ENCODE data around the gene ST6GAL1. TPM values are rescaled to one million over a fixed set of nuclear protein-coding genes. Genes with fewer than 3 reads are reported as not detected.

The ST6GAL1 gene
- total and polyA plus RNA-seq, 4 experiments from 2014 or later: 165 to 232 (median 197) TPM

DNA sequence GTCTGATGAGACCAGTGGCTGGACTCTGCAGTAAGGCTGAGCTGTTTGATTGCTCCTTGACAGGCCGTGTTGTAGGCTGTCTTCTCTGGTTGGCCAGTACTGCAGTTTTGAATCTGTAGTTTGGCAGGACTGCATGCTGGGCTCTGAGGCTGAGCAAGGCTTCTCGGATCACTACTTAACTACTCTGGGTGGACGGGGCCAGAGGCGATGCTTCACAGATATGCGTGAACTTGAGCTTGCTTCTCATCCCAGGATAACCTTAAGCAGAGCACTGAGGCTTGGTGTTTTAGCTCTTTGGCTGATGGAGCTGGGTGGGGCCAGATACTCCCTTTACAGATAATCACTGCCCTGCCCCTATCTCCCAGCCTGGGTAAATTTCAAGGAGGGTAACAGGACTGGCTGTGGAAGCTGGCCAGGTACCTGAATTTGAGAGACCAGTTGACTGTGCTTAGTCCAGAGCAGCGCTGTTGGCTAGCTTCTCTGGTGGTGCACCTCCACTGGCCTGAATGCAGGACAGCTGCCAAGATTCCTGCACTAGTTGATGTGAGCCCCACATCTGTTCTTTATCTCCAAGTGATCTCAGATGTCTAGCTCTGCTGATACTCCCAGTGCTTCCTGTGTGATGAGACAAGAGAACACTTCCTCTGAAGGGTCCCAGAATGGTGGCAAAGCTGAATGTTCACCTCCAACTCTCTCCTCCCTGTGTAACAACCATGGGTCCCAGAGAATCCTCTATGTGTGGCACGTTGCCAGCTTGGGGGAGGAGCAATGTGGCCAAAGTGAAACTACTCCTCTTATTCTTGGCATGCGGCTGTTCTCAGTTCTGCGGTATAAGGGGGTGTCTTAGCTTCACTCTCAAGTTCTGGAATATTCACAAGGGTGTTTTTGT is 171.1 kb downstream of the ST6GAL1 start:
- Histone ChIP-seq H3K4me3 (ENCODE audit: low read length in 2 of 2) (peak overlapping the region; percentile 17 to 27), H3K9me3 (ENCODE audit: control insufficient read depth in 1 of 2, low read length in 2 of 2) (no peaks in the 10 kb centered on the region), H3K36me3 (ENCODE audit: insufficient read depth, low read length) (no peaks in the 10 kb centered on the region), H3K4me1 (ENCODE audit: insufficient read depth, low read length) (peaks cover 23% of the 10 kb centered on the region), H3K27me3 (ENCODE audit: insufficient read depth, low read length) (no peaks in the 10 kb centered on the region), H3K27ac (ENCODE audit: low read depth, low read length) (peak overlapping the region; percentile 18)
- H3K4me3 Mint-ChIP-seq: peak overlapping the region; percentile 70 to 91 (median 84)
- peaks cover 26 to 35% (median 28%) of the 10 kb centered on the region in 4 donors for H3K4me1 Mint-ChIP-seq
- DNase-seq: peak; percentile 43 to 57 (median 48)
- ChIA-PET CTCF (ENCODE audit: partially characterized antibody) (interaction anchor here (1.0 to 6.4 kb wide), 11 partner anchors 8 to 252 kb away, joined by 3 to 57 read pairs (median 9); partner anchors contain the start of genes RPL39L and ST6GAL1), POLR2A (ENCODE audit: partially characterized antibody) (interaction anchor here (0.7 to 1.8 kb wide), 15 partner anchors 8 to 1164 kb away, joined by 3 to 8 read pairs (median 4); partner anchors contain the start of genes EIF4A2, RPL39L and TRA2B)
- intact Hi-C loops (cut with micrococcal nuclease): no loop called here
- peak overlapping the region; percentile 4 to 93 (median 88) for H3K27ac Mint-ChIP-seq
- peaks cover 0 to 4% of the 10 kb centered on the region in 2 donors for H3K36me3 Mint-ChIP-seq
- H3K27me3 Mint-ChIP-seq: no peaks in the 10 kb centered on the region
- H3K9me3 Mint-ChIP-seq: peaks cover 0 to 4% (median 0%) of the 10 kb centered on the region in 8 donors

DNA sequence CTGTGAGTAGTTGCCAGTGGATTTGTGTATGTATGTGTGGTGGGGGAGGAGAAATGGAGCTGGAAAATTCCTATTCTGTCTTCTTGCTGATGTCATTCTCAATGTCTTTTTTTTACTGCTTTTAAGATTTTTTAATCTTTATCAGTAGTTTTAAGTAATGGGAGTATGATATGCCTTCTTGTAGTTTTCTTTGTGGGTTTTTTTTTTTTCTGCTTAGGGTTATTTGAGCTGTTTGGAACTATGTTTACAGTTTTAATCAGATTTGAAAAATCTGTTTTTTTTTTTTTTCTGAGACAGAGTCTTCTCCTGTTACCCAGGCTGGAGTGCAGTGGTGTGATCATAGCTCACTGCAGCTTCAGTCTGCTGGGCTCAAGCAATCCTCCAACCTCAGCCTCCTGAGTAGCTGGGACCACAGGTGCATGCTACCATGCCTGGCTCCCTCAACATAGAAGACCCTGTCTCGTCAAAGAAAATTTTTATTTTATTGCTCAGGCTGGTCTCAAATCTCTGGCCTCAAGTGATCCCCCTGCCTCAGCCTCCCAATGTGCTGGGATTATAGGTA is 171.8 kb downstream of the ST6GAL1 start:
- peak overlapping the region; percentile 17 to 27 for H3K4me3 ChIP-seq (ENCODE audit: low read length in 2 of 2)
- H3K27me3 ChIP-seq (ENCODE audit: insufficient read depth, low read length): no peaks in the 10 kb centered on the region
- DNase-seq: no peak
- POLR2A ChIA-PET (ENCODE audit: partially characterized antibody): interaction anchor here (0.9 to 1.8 kb wide), 12 partner anchors 9 to 1165 kb away, joined by 3 to 8 read pairs (median 4); partner anchors contain the start of genes EIF4A2, RPL39L and TRA2B
- peaks cover 0 to 4% (median 0%) of the 10 kb centered on the region in 8 donors for H3K9me3 Mint-ChIP-seq
- H3K4me1 ChIP-seq (ENCODE audit: insufficient read depth, low read length): peaks cover 23% of the 10 kb centered on the region
- intact Hi-C loops (cut with micrococcal nuclease): no loop called here
- no peaks in the 10 kb centered on the region for H3K27me3 Mint-ChIP-seq
- peaks cover 22 to 33% (median 24%) of the 10 kb centered on the region in 4 donors for H3K4me1 Mint-ChIP-seq
- H3K36me3 ChIP-seq (ENCODE audit: insufficient read depth, low read length): no peaks in the 10 kb centered on the region
- peaks cover 0 to 4% of the 10 kb centered on the region in 2 donors for H3K36me3 Mint-ChIP-seq
- CTCF ChIA-PET (ENCODE audit: partially characterized antibody): interaction anchor here (1.0 to 6.4 kb wide), 13 partner anchors 8 to 253 kb away, joined by 3 to 57 read pairs (median 6); partner anchors contain the start of genes RPL39L and ST6GAL1
- peak overlapping the region; percentile 70 to 91 (median 84) for H3K4me3 Mint-ChIP-seq
- H3K27ac ChIP-seq (ENCODE audit: low read depth, low read length): peak overlapping the region; percentile 18
- peak overlapping the region; percentile 4 to 93 (median 88) for H3K27ac Mint-ChIP-seq
- no peaks in the 10 kb centered on the region for H3K9me3 ChIP-seq (ENCODE audit: control insufficient read depth in 1 of 2, low read length in 2 of 2)

DNA sequence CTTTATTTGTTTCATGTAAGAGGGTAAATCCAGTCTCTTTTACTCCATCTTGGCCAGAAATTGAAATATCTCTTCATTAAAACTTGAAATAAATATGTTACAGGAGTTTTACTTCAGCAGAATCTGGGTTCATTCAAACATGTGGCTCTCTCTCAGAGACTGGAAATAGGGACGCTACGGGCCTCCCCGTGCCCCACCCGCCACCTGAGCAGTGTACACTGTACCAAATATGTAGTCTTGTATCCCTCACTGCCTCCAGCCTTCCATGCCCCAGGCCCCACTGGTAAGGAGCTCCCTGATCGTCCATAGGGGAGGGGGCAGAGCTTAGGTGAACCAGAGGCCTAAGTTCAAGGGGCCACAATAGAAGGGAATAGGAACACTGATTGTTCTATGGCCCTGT is 172.9 kb downstream of the ST6GAL1 start:
- peaks cover 23% of the 10 kb centered on the region for H3K4me1 ChIP-seq (ENCODE audit: insufficient read depth, low read length)
- intact Hi-C loops (cut with micrococcal nuclease): no loop called here
- no peaks in the 10 kb centered on the region for H3K36me3 ChIP-seq (ENCODE audit: insufficient read depth, low read length)
- no peaks in the 10 kb centered on the region for H3K27me3 Mint-ChIP-seq
- H3K27ac Mint-ChIP-seq: no peak overlapping the region
- H3K4me3 Mint-ChIP-seq: peak overlapping the region in 1 of 8 donors; percentile 9
- ChIA-PET CTCF (ENCODE audit: partially characterized antibody) (interaction anchor here (0.8 to 6.4 kb wide), 7 partner anchors 10 to 168 kb away, joined by 3 to 57 read pairs (median 6); partner anchors contain the start of gene RPL39L), POLR2A (ENCODE audit: partially characterized antibody) (interaction anchor here (1.0 kb wide), 1 partner anchor 10 kb away, joined by 3 read pairs; no protein-coding TSS in a partner anchor)
- no peak overlapping the region for H3K4me3 ChIP-seq (ENCODE audit: low read length in 2 of 2)
- H3K27ac ChIP-seq (ENCODE audit: low read depth, low read length): no peak overlapping the region
- no peak for DNase-seq
- no peaks in the 10 kb centered on the region for H3K27me3 ChIP-seq (ENCODE audit: insufficient read depth, low read length)
- no peaks in the 10 kb centered on the region for H3K9me3 Mint-ChIP-seq
- H3K9me3 ChIP-seq (ENCODE audit: control insufficient read depth in 1 of 2, low read length in 2 of 2): no peaks in the 10 kb centered on the region
- H3K36me3 Mint-ChIP-seq: no peaks in the 10 kb centered on the region
- H3K4me1 Mint-ChIP-seq: peaks cover 15 to 27% (median 21%) of the 10 kb centered on the region in 4 donors

DNA sequence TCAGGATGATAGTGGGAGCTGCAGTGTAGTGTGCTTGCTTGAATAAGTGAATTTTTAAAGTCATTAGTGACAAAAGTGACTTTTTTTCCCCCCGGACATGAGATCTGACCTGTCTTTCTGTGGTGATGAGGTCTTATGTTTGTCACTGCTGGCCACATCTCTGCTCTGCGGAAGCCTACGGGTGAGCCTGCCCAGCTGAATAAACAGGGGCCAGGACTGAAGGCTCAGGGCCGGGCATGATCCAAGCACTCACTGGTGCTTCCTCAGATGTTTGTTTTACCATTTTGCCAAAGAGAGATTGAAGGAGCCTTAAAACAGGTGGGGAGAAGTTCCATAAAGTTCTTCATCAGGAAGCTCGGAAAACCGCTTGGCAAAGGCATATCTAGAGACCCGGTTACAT is 174.0 kb downstream of the ST6GAL1 start:
- ChIA-PET POLR2A (ENCODE audit: partially characterized antibody) (interaction anchor here (1.6 kb wide), 1 partner anchor 26 kb away, joined by 3 read pairs; no protein-coding TSS in a partner anchor), CTCF (ENCODE audit: partially characterized antibody) (interaction anchor here (6.4 kb wide), 1 partner anchor 9 kb away, joined by 57 read pairs; no protein-coding TSS in a partner anchor)
- no peak for DNase-seq
- no peak overlapping the region for H3K4me3 ChIP-seq (ENCODE audit: low read length in 2 of 2)
- Mint-ChIP-seq H3K36me3 (no peaks in the 10 kb centered on the region), H3K27ac (peak overlapping the region in 1 of 7 donors; percentile 3), H3K4me1 (peaks cover 15 to 25% (median 19%) of the 10 kb centered on the region in 4 donors), H3K9me3 (no peaks in the 10 kb centered on the region), H3K27me3 (no peaks in the 10 kb centered on the region), H3K4me3 (no peak overlapping the region)
- no peak overlapping the region for H3K27ac ChIP-seq (ENCODE audit: low read depth, low read length)
- intact Hi-C loops (cut with micrococcal nuclease): no loop called here
- H3K27me3 ChIP-seq (ENCODE audit: insufficient read depth, low read length): no peaks in the 10 kb centered on the region
- no peaks in the 10 kb centered on the region for H3K9me3 ChIP-seq (ENCODE audit: control insufficient read depth in 1 of 2, low read length in 2 of 2)
- H3K36me3 ChIP-seq (ENCODE audit: insufficient read depth, low read length): no peaks in the 10 kb centered on the region
- H3K4me1 ChIP-seq (ENCODE audit: insufficient read depth, low read length): peaks cover 23% of the 10 kb centered on the region

DNA sequence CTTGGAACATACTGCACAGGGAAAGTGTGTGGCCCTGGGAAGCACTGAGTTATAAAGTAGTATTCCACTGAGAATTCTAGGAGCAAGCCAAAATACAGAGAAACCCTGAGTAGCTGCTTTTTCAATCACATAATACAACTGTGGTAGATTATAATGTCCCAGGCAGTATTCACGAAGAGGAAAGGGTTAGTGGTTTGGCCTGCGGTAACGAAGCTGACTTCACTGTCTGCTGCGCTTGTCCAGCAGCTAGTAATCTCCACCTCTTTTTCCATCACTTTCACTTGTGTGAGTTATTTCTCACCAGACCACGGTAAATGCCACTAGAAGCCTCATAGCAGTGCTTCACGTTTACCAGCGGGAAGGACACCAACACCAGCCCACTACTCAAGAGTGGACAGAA is 174.6 kb downstream of the ST6GAL1 start:
- intact Hi-C loops (cut with micrococcal nuclease): no loop called here
- no peak for DNase-seq
- Histone ChIP-seq H3K4me3 (ENCODE audit: low read length in 2 of 2) (no peak overlapping the region), H3K9me3 (ENCODE audit: control insufficient read depth in 1 of 2, low read length in 2 of 2) (no peaks in the 10 kb centered on the region), H3K27me3 (ENCODE audit: insufficient read depth, low read length) (no peaks in the 10 kb centered on the region), H3K27ac (ENCODE audit: low read depth, low read length) (no peak overlapping the region), H3K36me3 (ENCODE audit: insufficient read depth, low read length) (no peaks in the 10 kb centered on the region), H3K4me1 (ENCODE audit: insufficient read depth, low read length) (peaks cover 23% of the 10 kb centered on the region)
- Mint-ChIP-seq H3K36me3 (no peaks in the 10 kb centered on the region), H3K4me3 (peak overlapping the region in 1 of 8 donors; percentile 17), H3K4me1 (peaks cover 14 to 25% (median 19%) of the 10 kb centered on the region in 4 donors), H3K9me3 (no peaks in the 10 kb centered on the region), H3K27me3 (no peaks in the 10 kb centered on the region), H3K27ac (peak overlapping the region in 1 of 7 donors; percentile 13)
- ChIA-PET CTCF (ENCODE audit: partially characterized antibody) (interaction anchor here (3.0 to 6.4 kb wide), 2 partner anchors 9 to 46 kb away, joined by 13 to 57 read pairs; no protein-coding TSS in a partner anchor), POLR2A (ENCODE audit: partially characterized antibody) (interaction anchor here (1.6 kb wide), 1 partner anchor 25 kb away, joined by 3 read pairs; no protein-coding TSS in a partner anchor)

DNA sequence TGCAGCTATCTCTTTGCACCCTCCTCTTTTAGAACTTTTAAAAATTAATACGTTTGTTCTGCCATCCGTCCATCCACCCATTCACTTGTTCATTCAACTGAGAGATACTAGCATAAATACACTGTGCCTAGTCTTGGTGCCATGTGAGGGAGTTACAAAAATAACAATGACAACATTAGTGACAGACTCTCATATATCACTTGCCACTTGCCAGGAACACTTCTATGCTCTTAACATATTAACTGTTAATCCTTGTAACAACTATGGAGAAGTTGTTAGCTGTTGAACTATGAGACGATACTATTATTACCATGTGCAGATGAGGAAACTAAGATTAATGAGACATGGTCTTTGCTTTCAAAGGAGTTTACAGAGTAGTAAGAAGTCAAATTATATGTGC is 175.4 kb downstream of the ST6GAL1 start:
- Histone ChIP-seq H3K4me3 (ENCODE audit: low read length in 2 of 2) (no peak overlapping the region), H3K27ac (ENCODE audit: low read depth, low read length) (no peak overlapping the region), H3K27me3 (ENCODE audit: insufficient read depth, low read length) (no peaks in the 10 kb centered on the region), H3K9me3 (ENCODE audit: control insufficient read depth in 1 of 2, low read length in 2 of 2) (no peaks in the 10 kb centered on the region), H3K4me1 (ENCODE audit: insufficient read depth, low read length) (peaks cover 23% of the 10 kb centered on the region), H3K36me3 (ENCODE audit: insufficient read depth, low read length) (no peaks in the 10 kb centered on the region)
- no peak overlapping the region for H3K27ac Mint-ChIP-seq
- no peak for DNase-seq
- no peak overlapping the region for H3K4me3 Mint-ChIP-seq
- ChIA-PET POLR2A (ENCODE audit: partially characterized antibody) (no interaction called here), CTCF (ENCODE audit: partially characterized antibody) (interaction anchor here (1.0 to 6.4 kb wide), 5 partner anchors 8 to 256 kb away, joined by 3 to 57 read pairs (median 11); partner anchors contain the start of gene RPL39L)
- no peaks in the 10 kb centered on the region for H3K9me3 Mint-ChIP-seq
- no peaks in the 10 kb centered on the region for H3K27me3 Mint-ChIP-seq
- H3K4me1 Mint-ChIP-seq: peaks cover 13 to 25% (median 19%) of the 10 kb centered on the region in 4 donors
- intact Hi-C loops (cut with micrococcal nuclease): no loop called here
- no peaks in the 10 kb centered on the region for H3K36me3 Mint-ChIP-seq

All from CD4-positive, alpha-beta memory T cell (primary cell).